Bronchial epithelial cell (primary cell): ENCODE measurements around the gene UGT1A9. TPM values are rescaled to one million over a fixed set of nuclear protein-coding genes. Genes with fewer than 3 reads are reported as not detected.
"Not testable (repeated sequence)": the region's sequence is repeated elsewhere in the genome, so short reads cannot be mapped to it uniquely, and the experiment has no call there.

ENCODE experiments used
- DNase-seq: peaks from one replicate; pipeline ENCODE4 v3.0.0-alpha.2; 2010; ENCODE audit warnings: low read depth
- FAIRE-seq: peaks from 2 replicates; lab custom pipeline; 2011; peaks lifted over from hg19 to GRCh38; lab: Jason Lieb, UNC
- H3K27me3 ChIP-seq: 2 replicates; pipeline ENCODE4 v1.5.1; 2011; ENCODE audit warnings: low read length; ENCODE audit not compliant: control insufficient read depth, insufficient read depth
- H3K36me3 ChIP-seq: 2 replicates; pipeline ENCODE4 v1.5.1; 2011; ENCODE audit warnings: low read length; ENCODE audit not compliant: control insufficient read depth, insufficient read depth
- H3K4me3 ChIP-seq: 2 replicates; pipeline ENCODE4 v1.5.1; 2011; ENCODE audit warnings: mild to moderate bottlenecking, low read depth, low read length, control low read depth
- total RNA-seq: library from RNA; depleted of rRNA; stranded (reverse); fragments of >200 nt; gene quantifications from 2 replicates; pipeline ENCODE4 v1.2.1, GENCODE V29; 2014
- TF ChIP-seq, protein P1 (sequence below): IDR thresholded peaks from 2 replicates; pipeline ENCODE4 v1.5.1; 2011; ENCODE audit warnings: mild to moderate bottlenecking, moderate library complexity, low read length, control low read depth, inconsistent platforms; ENCODE audit not compliant: insufficient read depth, severe bottlenecking

Gene UGT1A9
- total RNA-seq, 1 donor from 2014 or later, result 0.26 TPM

GRCh38 chr2:233728723-233729301 lies 57.1 kb downstream of the UGT1A9 start, which contains the start of gene UGT1A3:
UGT1A3 (plus strand) TSS chr2:233729042; CDS start chr2:233729127, 85 bp downstream.
- DNase-seq (no peak), FAIRE-seq (peak; percentile 82)

DNA sequence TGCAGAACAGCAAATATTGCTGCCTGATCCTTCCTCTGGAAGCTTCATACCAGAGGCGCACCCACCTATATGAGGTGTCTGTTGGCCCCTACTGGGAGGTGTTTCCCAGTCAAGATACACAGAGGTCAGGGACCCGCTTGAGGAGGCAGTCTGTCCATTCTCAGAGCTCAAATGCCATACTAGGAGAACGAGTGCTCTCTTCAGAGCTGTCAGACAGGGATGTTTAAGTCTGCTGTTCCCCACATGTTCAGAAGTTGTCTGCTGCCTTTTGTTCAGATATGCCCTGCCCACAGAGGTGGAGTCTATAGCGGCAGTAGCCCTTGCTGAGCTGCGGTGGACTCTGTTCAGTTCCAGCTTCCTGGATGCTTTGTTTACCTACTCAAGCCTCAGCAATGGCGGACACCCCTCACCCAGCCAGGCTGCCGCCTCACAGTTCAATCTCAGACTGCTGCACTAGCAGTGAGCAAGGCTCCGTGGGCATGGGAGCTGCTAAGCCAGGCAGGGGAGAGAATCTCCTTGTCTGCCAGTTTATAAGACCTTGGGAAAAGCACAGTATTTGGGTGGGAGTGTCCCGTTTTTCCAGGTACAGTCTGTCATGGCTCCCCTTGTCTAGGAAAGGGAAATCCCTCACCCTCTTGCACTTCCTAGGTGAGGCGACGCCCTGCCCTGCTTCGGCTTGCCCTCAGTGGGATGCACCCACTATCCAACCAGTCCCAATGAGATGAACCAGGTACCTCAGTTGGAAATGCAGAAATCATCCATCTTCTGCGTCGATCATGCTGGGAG lies 65.4 kb downstream of the UGT1A9 start:
- H3K4me3 ChIP-seq, DNase-seq, H3K27me3 ChIP-seq, H3K36me3 ChIP-seq, FAIRE-seq: not testable (repeated sequence)

More at GRCh38 chr2:233728723-233729301, 57.1 kb downstream of the UGT1A9 start, which contains the start of gene UGT1A3:
- H3K27me3 ChIP-seq, result no peaks in the 10 kb centered on the region
- H3K4me3 ChIP-seq, result no peak within 1 kb of the TSS
- TF ChIP-seq, protein P1, sequence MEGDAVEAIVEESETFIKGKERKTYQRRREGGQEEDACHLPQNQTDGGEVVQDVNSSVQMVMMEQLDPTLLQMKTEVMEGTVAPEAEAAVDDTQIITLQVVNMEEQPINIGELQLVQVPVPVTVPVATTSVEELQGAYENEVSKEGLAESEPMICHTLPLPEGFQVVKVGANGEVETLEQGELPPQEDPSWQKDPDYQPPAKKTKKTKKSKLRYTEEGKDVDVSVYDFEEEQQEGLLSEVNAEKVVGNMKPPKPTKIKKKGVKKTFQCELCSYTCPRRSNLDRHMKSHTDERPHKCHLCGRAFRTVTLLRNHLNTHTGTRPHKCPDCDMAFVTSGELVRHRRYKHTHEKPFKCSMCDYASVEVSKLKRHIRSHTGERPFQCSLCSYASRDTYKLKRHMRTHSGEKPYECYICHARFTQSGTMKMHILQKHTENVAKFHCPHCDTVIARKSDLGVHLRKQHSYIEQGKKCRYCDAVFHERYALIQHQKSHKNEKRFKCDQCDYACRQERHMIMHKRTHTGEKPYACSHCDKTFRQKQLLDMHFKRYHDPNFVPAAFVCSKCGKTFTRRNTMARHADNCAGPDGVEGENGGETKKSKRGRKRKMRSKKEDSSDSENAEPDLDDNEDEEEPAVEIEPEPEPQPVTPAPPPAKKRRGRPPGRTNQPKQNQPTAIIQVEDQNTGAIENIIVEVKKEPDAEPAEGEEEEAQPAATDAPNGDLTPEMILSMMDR, result no peak
- H3K36me3 ChIP-seq, result peaks cover 6% of the 10 kb centered on the region

- DNase-seq (no peak), FAIRE-seq (no peak)
- Histone ChIP-seq H3K4me3 (no peak overlapping the region), H3K36me3 (peaks cover 6% of the 10 kb centered on the region), H3K27me3 (no peaks in the 10 kb centered on the region)
- TF ChIP-seq, protein P1, result no peak
Observed at GRCh38 chr2:233740870-233741269, 69.2 kb downstream of the UGT1A9 start.

DNA sequence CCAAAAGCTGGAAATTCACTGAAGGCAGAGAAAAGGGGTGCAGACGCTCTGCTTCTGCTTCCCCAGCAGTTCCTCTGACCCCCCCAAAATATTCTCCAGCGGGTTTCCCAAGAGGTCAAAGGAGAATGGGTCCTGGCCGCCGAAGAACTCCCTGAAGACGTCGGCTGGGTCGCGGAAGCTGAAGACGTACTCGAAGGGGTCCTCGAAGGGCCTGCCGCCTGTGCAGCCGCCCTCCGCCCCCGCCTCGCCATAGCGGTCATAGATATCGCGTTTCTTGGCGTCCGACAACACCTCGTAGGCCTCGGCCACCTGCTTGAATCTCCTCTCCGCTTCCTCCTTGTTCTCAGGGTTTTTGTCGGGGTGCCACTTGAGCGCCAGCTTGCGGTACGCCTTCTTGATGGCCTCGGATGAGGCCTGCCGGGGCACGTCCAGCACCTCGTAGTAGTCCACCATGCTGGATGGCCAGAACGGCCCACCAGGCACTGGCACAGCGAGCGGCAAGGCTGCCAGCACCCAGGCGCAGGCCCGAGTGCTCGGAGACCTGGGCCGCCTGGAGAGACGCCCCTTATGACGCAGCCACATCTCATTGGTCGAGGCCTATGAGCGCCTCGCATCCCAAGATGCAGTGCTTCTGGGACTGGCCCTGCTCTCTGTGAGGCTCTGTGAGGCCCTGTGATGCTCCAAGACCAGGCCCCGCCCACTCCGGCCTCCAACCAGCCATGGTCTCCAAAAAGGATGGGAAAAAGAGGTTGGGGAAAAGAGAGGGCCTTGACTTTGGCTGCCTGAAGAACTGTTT lies 72.0 kb downstream of the UGT1A9 start:
- no peaks in the 10 kb centered on the region for H3K27me3 ChIP-seq
- peaks cover 1% of the 10 kb centered on the region for H3K36me3 ChIP-seq
- no peak for DNase-seq
- FAIRE-seq, result no peak
- TF ChIP-seq, protein P1, result no peak
- H3K4me3 ChIP-seq, result no peak overlapping the region

- FAIRE-seq (peak; percentile 28), DNase-seq (no peak)
- TF ChIP-seq, protein P1, result no peak
- peaks cover 1% of the 10 kb centered on the region for H3K36me3 ChIP-seq
- H3K4me3 ChIP-seq, result no peak overlapping the region
- no peaks in the 10 kb centered on the region for H3K27me3 ChIP-seq
Observed at GRCh38 chr2:233745073-233745755, 73.5 kb downstream of the UGT1A9 start.

- DNase-seq, H3K36me3 ChIP-seq, FAIRE-seq, H3K27me3 ChIP-seq, H3K4me3 ChIP-seq: not testable (repeated sequence)
Observed at GRCh38 chr2:233745838-233746237, 74.1 kb downstream of the UGT1A9 start.
